Mesothelial cell of epicardium (in vitro differentiated cells): ENCODE results near the gene FGF19. TPM values are rescaled to one million over a fixed set of nuclear protein-coding genes. Genes with fewer than 3 reads are reported as not detected.

ENCODE experiments used
- DNase-seq, 2 experiments: peaks; one replicate each; pipeline ENCODE4 v3.0.0; 2021; ENCODE audit warnings: low spot score in 2 of 2; ENCODE audit not compliant: unreplicated experiment in 2 of 2
- H3K27ac Mint-ChIP-seq: 2 replicates; pipeline ENCODE4 v1.8.0; 2021; ENCODE audit warnings: mixed read lengths
- H3K27me3 Mint-ChIP-seq: 2 replicates; pipeline ENCODE4 v1.8.0; 2021; ENCODE audit warnings: low read depth, mixed read lengths
- H3K36me3 Mint-ChIP-seq: 2 replicates; pipeline ENCODE4 v1.8.0; 2021; ENCODE audit warnings: mixed read lengths
- H3K4me1 Mint-ChIP-seq: 2 replicates; pipeline ENCODE4 v1.8.0; 2021; ENCODE audit warnings: mixed read lengths
- H3K4me3 Mint-ChIP-seq: 2 replicates; pipeline ENCODE4 v1.8.0; 2021; ENCODE audit warnings: mild to moderate bottlenecking, moderate library complexity, mixed read lengths
- H3K9me3 Mint-ChIP-seq: 2 replicates; pipeline ENCODE4 v1.8.0; 2021; ENCODE audit warnings: mixed read lengths
- total RNA-seq: library from RNA; stranded (reverse); gene quantifications from 3 replicates; pipeline ENCODE4 v1.2.1, GENCODE V29; 2021
- TF ChIP-seq, protein P1 (sequence below): fragments of 200-600 bp; sonication (generic); IDR thresholded peaks from one replicate; pipeline ENCODE4 v1.5.0; 2021; ENCODE audit warnings: antibody characterized with exemption; ENCODE audit not compliant: unreplicated experiment

FGF19 gene
- total RNA-seq, 1 donor from 2014 or later, result not detected

- H3K9me3 Mint-ChIP-seq, result no peaks in the 10 kb centered on the region
- no peaks in the 10 kb centered on the region for H3K36me3 Mint-ChIP-seq
- no peaks in the 10 kb centered on the region for H3K27me3 Mint-ChIP-seq
- no peak overlapping the region for H3K4me3 Mint-ChIP-seq
- TF ChIP-seq, protein P1, sequence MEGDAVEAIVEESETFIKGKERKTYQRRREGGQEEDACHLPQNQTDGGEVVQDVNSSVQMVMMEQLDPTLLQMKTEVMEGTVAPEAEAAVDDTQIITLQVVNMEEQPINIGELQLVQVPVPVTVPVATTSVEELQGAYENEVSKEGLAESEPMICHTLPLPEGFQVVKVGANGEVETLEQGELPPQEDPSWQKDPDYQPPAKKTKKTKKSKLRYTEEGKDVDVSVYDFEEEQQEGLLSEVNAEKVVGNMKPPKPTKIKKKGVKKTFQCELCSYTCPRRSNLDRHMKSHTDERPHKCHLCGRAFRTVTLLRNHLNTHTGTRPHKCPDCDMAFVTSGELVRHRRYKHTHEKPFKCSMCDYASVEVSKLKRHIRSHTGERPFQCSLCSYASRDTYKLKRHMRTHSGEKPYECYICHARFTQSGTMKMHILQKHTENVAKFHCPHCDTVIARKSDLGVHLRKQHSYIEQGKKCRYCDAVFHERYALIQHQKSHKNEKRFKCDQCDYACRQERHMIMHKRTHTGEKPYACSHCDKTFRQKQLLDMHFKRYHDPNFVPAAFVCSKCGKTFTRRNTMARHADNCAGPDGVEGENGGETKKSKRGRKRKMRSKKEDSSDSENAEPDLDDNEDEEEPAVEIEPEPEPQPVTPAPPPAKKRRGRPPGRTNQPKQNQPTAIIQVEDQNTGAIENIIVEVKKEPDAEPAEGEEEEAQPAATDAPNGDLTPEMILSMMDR, result no peak
- peak in 1 of 2 experiments; percentile 53 for DNase-seq
- H3K4me1 Mint-ChIP-seq, result peaks cover 20% of the 10 kb centered on the region
- peak overlapping the region; percentile 84 for H3K27ac Mint-ChIP-seq
Measured at GRCh38 chr11:69746752-69747742, 43.2 kb upstream of the FGF19 start.

GRCh38 chr11:69746140-69746539 lies 42.3 kb upstream of the FGF19 start:
- Mint-ChIP-seq H3K4me3 (no peak overlapping the region), H3K4me1 (peaks cover 20% of the 10 kb centered on the region), H3K27me3 (no peaks in the 10 kb centered on the region), H3K27ac (no peak overlapping the region), H3K9me3 (no peaks in the 10 kb centered on the region), H3K36me3 (no peaks in the 10 kb centered on the region)
- TF ChIP-seq, protein P1, result no peak
- no peak for DNase-seq

DNA sequence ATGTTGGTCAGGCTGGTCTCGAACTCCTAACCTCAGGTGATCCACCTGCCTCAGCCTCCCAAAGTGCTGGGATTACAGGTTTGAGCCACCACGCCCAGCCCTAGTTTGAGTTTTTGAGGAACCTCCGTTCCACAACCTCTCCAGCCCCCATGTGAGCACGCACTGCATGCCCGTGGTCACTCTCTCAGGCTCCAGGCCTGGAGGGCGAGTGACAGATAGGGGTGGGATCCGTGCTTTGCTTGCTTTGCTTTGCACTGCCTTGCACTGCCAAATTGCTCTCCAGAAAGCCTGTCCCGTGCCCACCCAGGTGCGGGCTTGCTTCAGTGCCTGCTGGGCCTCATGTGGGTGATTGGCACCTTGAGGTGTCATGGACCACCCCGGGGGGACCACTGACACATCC lies 41.4 kb upstream of the FGF19 start:
- H3K27ac Mint-ChIP-seq, result no peak overlapping the region
- H3K9me3 Mint-ChIP-seq, result no peaks in the 10 kb centered on the region
- no peaks in the 10 kb centered on the region for H3K27me3 Mint-ChIP-seq
- DNase-seq, result no peak
- H3K4me1 Mint-ChIP-seq, result peaks cover 20% of the 10 kb centered on the region
- no peak overlapping the region for H3K4me3 Mint-ChIP-seq
- H3K36me3 Mint-ChIP-seq, result no peaks in the 10 kb centered on the region
- TF ChIP-seq, protein P1, result no peak

DNA sequence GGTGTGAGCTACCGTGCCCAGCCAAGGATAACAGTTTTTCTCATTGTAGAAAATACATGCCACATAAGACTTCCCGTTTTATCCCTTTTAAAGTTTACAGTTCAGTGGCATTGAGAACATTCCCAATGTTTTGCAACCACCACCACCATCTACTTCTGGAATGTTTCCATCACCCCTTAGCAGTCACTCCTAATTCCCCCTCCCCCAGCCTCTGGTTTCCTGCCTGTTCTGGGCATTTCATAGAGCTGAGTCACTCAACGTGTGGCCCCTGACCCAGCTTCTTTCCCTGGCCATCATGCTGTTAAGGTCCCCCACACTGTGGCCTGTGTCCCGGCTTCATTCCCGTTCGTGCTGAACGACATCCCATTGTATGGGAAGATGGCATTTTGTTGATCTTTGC lies 40.6 kb upstream of the FGF19 start:
- H3K4me1 Mint-ChIP-seq, result peaks cover 20% of the 10 kb centered on the region
- H3K27ac Mint-ChIP-seq, result no peak overlapping the region
- no peak for DNase-seq
- peaks cover 1% of the 10 kb centered on the region for H3K9me3 Mint-ChIP-seq
- TF ChIP-seq, protein P1, result no peak
- no peaks in the 10 kb centered on the region for H3K27me3 Mint-ChIP-seq
- no peaks in the 10 kb centered on the region for H3K36me3 Mint-ChIP-seq
- no peak overlapping the region for H3K4me3 Mint-ChIP-seq

DNA sequence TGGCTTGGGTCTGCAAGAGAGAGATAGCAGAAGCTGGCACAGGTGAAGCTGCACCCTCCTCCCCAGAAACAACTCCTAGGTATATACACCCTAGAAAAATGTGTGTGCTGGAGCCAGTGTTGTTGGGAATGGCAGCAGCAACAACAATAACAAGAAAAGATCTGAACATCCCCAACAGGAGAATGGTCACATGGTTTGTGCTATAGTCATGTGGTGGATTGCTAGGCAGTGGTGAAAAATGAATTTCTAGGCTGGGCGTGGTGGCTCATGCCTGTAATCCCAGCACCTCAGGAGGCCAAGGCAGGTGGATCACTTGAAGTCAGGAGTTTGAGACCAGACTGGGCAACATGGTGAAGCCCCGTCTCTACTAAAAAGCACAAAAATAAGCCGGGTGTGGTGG lies 31.0 kb upstream of the FGF19 start:
- H3K9me3 Mint-ChIP-seq, result peaks cover 15% of the 10 kb centered on the region
- H3K27me3 Mint-ChIP-seq, result peaks cover 5% of the 10 kb centered on the region

More for the DNA sequence above, 31.0 kb upstream of the FGF19 start:
- Mint-ChIP-seq H3K4me3 (no peak overlapping the region), H3K27ac (no peak overlapping the region), H3K36me3 (no peaks in the 10 kb centered on the region), H3K4me1 (no peaks in the 10 kb centered on the region)
- TF ChIP-seq, protein P1, result no peak
- DNase-seq, result no peak
